Left lung (tissue), 10 donors: ENCODE data around the gene USP24. TPM values are rescaled to one million over a fixed set of nuclear protein-coding genes. Genes with fewer than 3 reads are reported as not detected.

ENCODE experiments used
- ATAC-seq: fragments of 200-7000 bp; cut with Tn5 transposase; one replicate; pipeline ENCODE4 v1.9.1; 2020; ENCODE audit warnings: moderate library complexity
- DNase-seq, 4 donors: peaks; one replicate each; pipeline ENCODE4 v3.0.0-alpha.2; 2013 to 2020
- H3K27ac ChIP-seq, 2 donors: fragments of 200-600 bp; sonication (generic) in 1 of 2; one replicate each; pipeline versions ENCODE4 v1.5.0 to v1.8.0; 2020 to 2021
- H3K27me3 ChIP-seq, 2 donors: fragments of 200-600 bp; sonication (generic) in 1 of 2; one replicate each; pipeline versions ENCODE4 v1.5.0 to v1.8.0; 2020 to 2021
- H3K36me3 ChIP-seq, 2 donors: fragments of 200-600 bp; sonication (generic) in 1 of 2; one replicate each; pipeline versions ENCODE4 v1.5.0 to v1.8.0; 2020 to 2021
- H3K4me1 ChIP-seq, 2 donors: fragments of 200-600 bp; one replicate each; pipeline ENCODE4 v1.8.0; 2021
- H3K4me3 ChIP-seq, 2 donors: fragments of 200-600 bp; sonication (generic) in 1 of 2; one replicate each; pipeline versions ENCODE4 v1.5.0 to v1.8.0; 2020 to 2021; ENCODE audit warnings: mild to moderate bottlenecking in 1 of 2
- H3K9me3 ChIP-seq, 2 donors: fragments of 200-600 bp; sonication (generic) in 1 of 2; one replicate each; pipeline versions ENCODE4 v1.5.0 to v1.8.0; 2020 to 2021
- CTCF ChIP-seq, 2 donors: fragments of 200-600 bp; sonication (generic) in 1 of 2; IDR thresholded peaks; one replicate each; pipeline versions ENCODE4 v1.5.0 to v1.8.0; 2021; ENCODE audit warnings: antibody characterized with exemption in 2 of 2
- intact Hi-C, 2 donors: fragments of 100-400 bp; cut with DNase I; formaldehyde crosslinking; loops; one replicate each; pipeline versions ENCODE4 v1.11.2 to v1.14.2; 2022
- polyA plus RNA-seq, 6 donors: library from polyadenylated mRNA; unstranded; fragments of 120-200 nt; gene quantifications; one replicate each; pipeline ENCODE4 v1.2.1, GENCODE V29; 2013; ENCODE audit not compliant: insufficient read length in 6 of 6
- total RNA-seq, 2 donors: library from RNA; stranded (reverse); fragmentation: NEBNext Ultra II Directional; extraction: Animal tissue kit (Norgen Biotek cat#: 25700); gene quantifications; one replicate each; pipeline ENCODE4 v1.2.1, GENCODE V29; 2021
- donor health status: DM: no; HTN: yes; CAD: no.
- donor health status: DM: no; HTN: no; CAD: no.

Gene USP24
- total and polyA plus RNA-seq, 8 donors: 26.1 to 63.7 (median 47.2) TPM

DNA sequence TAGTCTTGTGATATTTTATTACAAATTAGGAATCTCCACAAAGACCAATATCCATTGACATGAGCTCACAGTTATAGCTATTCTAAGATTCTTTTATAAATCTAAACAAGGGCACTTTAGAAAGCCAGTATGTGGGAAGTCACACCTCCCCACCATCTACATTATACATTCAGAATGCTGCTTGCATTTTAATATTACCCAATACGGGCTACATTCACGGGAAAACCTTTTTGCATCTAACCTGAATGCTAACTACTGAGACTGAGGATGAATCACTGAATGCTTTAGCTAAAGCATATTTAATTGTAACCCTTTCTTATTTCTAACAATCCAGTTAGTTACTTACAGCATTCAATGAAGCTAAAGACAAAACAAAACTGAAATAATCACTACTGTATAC is 122.7 kb downstream of the USP24 start:
- H3K27ac ChIP-seq: no peak overlapping the region
- no peaks in the 10 kb centered on the region for H3K9me3 ChIP-seq
- intact Hi-C loops: no loop called here
- no peaks in the 10 kb centered on the region for H3K27me3 ChIP-seq
- DNase-seq: no peak
- no peaks in the 10 kb centered on the region for H3K4me1 ChIP-seq
- H3K36me3 ChIP-seq: peaks cover 4 to 100% of the 10 kb centered on the region in 2 donors
- ATAC-seq: no peak
- no peak for TF ChIP-seq CTCF (IDR thresholded peaks at IDR 0.05)
- H3K4me3 ChIP-seq: no peak overlapping the region

GRCh38 chr1:55089683-55090082 is 125.5 kb downstream of the USP24 start:
- H3K4me3 ChIP-seq: no peak overlapping the region
- H3K9me3 ChIP-seq: no peaks in the 10 kb centered on the region
- TF ChIP-seq CTCF (IDR thresholded peaks at IDR 0.05): no peak
- peaks cover 0 to 100% of the 10 kb centered on the region in 2 donors for H3K36me3 ChIP-seq
- no peak for DNase-seq
- ATAC-seq: no peak
- H3K4me1 ChIP-seq: no peaks in the 10 kb centered on the region
- H3K27me3 ChIP-seq: no peaks in the 10 kb centered on the region
- intact Hi-C loops: no loop called here
- no peak overlapping the region for H3K27ac ChIP-seq

GRCh38 chr1:55088413-55088812 is 126.8 kb downstream of the USP24 start:
- DNase-seq: no peak
- TF ChIP-seq CTCF (IDR thresholded peaks at IDR 0.05): no peak
- Histone ChIP-seq H3K27ac (no peak overlapping the region), H3K4me1 (no peaks in the 10 kb centered on the region), H3K27me3 (no peaks in the 10 kb centered on the region), H3K4me3 (no peak overlapping the region), H3K9me3 (no peaks in the 10 kb centered on the region), H3K36me3 (peaks cover 0 to 100% of the 10 kb centered on the region in 2 donors)
- intact Hi-C loops: no loop called here
- no peak for ATAC-seq

DNA sequence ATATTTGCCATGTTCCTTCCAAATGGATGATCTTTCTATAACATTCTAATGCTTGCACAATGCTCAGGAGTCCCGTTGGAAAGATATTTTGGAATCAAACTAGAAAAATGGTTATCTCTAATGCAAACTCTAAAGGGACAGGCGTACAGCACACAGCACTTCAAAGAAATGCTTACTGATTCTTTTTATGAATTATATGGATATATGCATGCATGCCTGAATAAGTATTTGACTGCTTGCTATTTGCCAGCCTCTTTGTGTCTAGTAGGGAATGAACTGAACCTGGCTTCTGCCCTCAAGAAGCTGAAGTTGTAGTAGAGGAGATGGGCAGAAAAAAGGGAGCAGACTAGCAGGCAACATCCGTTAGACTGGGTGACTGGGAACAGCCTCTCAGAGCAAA is 127.7 kb downstream of the USP24 start:
- no peaks in the 10 kb centered on the region for H3K27me3 ChIP-seq
- intact Hi-C loops: no loop called here
- H3K27ac ChIP-seq: no peak overlapping the region
- no peak for TF ChIP-seq CTCF (IDR thresholded peaks at IDR 0.05)
- H3K4me1 ChIP-seq: no peaks in the 10 kb centered on the region
- H3K9me3 ChIP-seq: no peaks in the 10 kb centered on the region
- H3K4me3 ChIP-seq: no peak overlapping the region
- peaks cover 0 to 100% of the 10 kb centered on the region in 2 donors for H3K36me3 ChIP-seq
- no peak for ATAC-seq
- no peak for DNase-seq

DNA sequence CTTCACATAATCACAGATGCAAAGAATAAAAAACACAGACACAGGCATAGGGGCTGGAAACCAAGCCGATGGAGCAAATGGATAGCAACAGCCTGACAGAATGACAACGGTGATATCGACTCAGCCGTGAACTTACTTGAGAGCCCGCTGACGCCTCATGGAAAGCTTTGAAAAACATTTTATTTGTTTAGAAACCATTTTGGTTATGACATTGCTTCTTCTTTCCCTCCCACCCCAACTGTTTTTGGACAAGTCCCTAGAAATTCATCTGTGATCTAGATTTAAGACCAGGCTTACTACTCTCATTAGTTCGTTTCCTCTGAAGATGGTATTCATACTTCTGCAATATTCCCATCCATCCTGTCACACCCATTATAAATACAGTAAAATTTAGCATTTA is 130.9 kb downstream of the USP24 start:
- ATAC-seq (no peak), DNase-seq (no peak)
- intact Hi-C loops: no loop called here
- Histone ChIP-seq H3K9me3 (no peaks in the 10 kb centered on the region), H3K27ac (no peak overlapping the region), H3K4me1 (no peaks in the 10 kb centered on the region), H3K36me3 (peaks cover 0 to 100% of the 10 kb centered on the region in 2 donors), H3K27me3 (no peaks in the 10 kb centered on the region), H3K4me3 (no peak overlapping the region)
- TF ChIP-seq CTCF (IDR thresholded peaks at IDR 0.05): no peak
